ENCODE data around the gene PALMD. TPM values are rescaled to one million over a fixed set of nuclear protein-coding genes. Genes with fewer than 3 reads are reported as not detected.

Gene PALMD
- total and polyA plus RNA-seq, 8 donors = 1.2 to 16.2 (median 3.9) TPM

GRCh38 chr1:99635664-99636063 lies 10.2 kb upstream of the PALMD start:
- DNase-seq = no peak
- Histone ChIP-seq H3K4me1 (no peaks in the 10 kb centered on the region), H3K4me3 (no peak overlapping the region), H3K27me3 (no peaks in the 10 kb centered on the region), H3K9me3 (no peaks in the 10 kb centered on the region), H3K27ac (no peak overlapping the region), H3K36me3 (no peaks in the 10 kb centered on the region)
- 29 to 55% (median 39%) methylated on average over 2 of the region's 2 CpGs for WGBS, 5 donors
- intact Hi-C loops (cut with DNase I; ENCODE audit: low total_unique reads) = no loop called here
- TF ChIP-seq EP300 (IDR thresholded peaks at IDR 0.05) = no peak
- TF ChIP-seq POLR2A (IDR thresholded peaks at IDR 0.05) = no peak

GRCh38 chr1:99636647-99637175 lies 9.2 kb upstream of the PALMD start:
- Histone ChIP-seq H3K4me1 (no peaks in the 10 kb centered on the region), H3K36me3 (no peaks in the 10 kb centered on the region), H3K4me3 (no peak overlapping the region), H3K27ac (no peak overlapping the region), H3K27me3 (no peaks in the 10 kb centered on the region), H3K9me3 (no peaks in the 10 kb centered on the region)
- intact Hi-C loops (cut with DNase I; ENCODE audit: low total_unique reads) = no loop called here
- no peak for DNase-seq
- no peak for TF ChIP-seq POLR2A (IDR thresholded peaks at IDR 0.05)
- no peak for TF ChIP-seq EP300 (IDR thresholded peaks at IDR 0.05)
- TF ChIP-seq POLR2AphosphoS5 (IDR thresholded peaks at IDR 0.05) = no peak
- TF ChIP-seq CTCF (IDR thresholded peaks at IDR 0.05) = no peak
- WGBS, 5 donors = 67 to 84% (median 79%) methylated on average over 2 of the region's 2 CpGs

- Histone ChIP-seq H3K4me3 (no peak overlapping the region), H3K36me3 (no peaks in the 10 kb centered on the region), H3K9me3 (no peaks in the 10 kb centered on the region), H3K27ac (no peak overlapping the region), H3K27me3 (no peaks in the 10 kb centered on the region), H3K4me1 (no peaks in the 10 kb centered on the region)
- no peak for TF ChIP-seq CTCF (IDR thresholded peaks at IDR 0.05)
- TF ChIP-seq POLR2A (IDR thresholded peaks at IDR 0.05) = no peak
- TF ChIP-seq EP300 (IDR thresholded peaks at IDR 0.05) = no peak
- TF ChIP-seq POLR2AphosphoS5 (IDR thresholded peaks at IDR 0.05) = no peak
- intact Hi-C loops (cut with DNase I; ENCODE audit: low total_unique reads) = no loop called here
- WGBS, 5 donors = 68 to 77% (median 72%) methylated on average over 3 of the region's 3 CpGs
- DNase-seq = no peak
Observed at GRCh38 chr1:99638853-99639252, 7.1 kb upstream of the PALMD start.

- Histone ChIP-seq H3K27me3 (no peaks in the 10 kb centered on the region), H3K9me3 (no peaks in the 10 kb centered on the region), H3K4me3 (no peak overlapping the region), H3K36me3 (no peaks in the 10 kb centered on the region), H3K27ac (no peak overlapping the region), H3K4me1 (peaks cover 0 to under 1% (median 0%) of the 10 kb centered on the region in 4 donors)
- intact Hi-C loops (cut with DNase I; ENCODE audit: low total_unique reads) = no loop called here
- TF ChIP-seq POLR2A (IDR thresholded peaks at IDR 0.05) (no peak), CTCF (IDR thresholded peaks at IDR 0.05) (no peak), EP300 (IDR thresholded peaks at IDR 0.05) (no peak), POLR2AphosphoS5 (IDR thresholded peaks at IDR 0.05) (no peak)
- no peak for DNase-seq
Observed at GRCh38 chr1:99639408-99639807, 6.5 kb upstream of the PALMD start.

GRCh38 chr1:99639945-99640344 lies 6.0 kb upstream of the PALMD start:
- Histone ChIP-seq H3K4me3 (no peak overlapping the region), H3K36me3 (no peaks in the 10 kb centered on the region), H3K27me3 (no peaks in the 10 kb centered on the region), H3K27ac (no peak overlapping the region), H3K9me3 (no peaks in the 10 kb centered on the region), H3K4me1 (peaks cover 0 to 6% (median 3%) of the 10 kb centered on the region in 4 donors)
- no peak for DNase-seq
- intact Hi-C loops (cut with DNase I; ENCODE audit: low total_unique reads) = no loop called here
- TF ChIP-seq EP300 (IDR thresholded peaks at IDR 0.05) (no peak), POLR2A (IDR thresholded peaks at IDR 0.05) (no peak), CTCF (IDR thresholded peaks at IDR 0.05) (no peak), POLR2AphosphoS5 (IDR thresholded peaks at IDR 0.05) (no peak)
